GM13977 (cell line): ENCODE measurements around the gene ZBP1.

Experiments used
- DNase-seq: peaks from one replicate; pipeline ENCODE4 v3.0.0; 2012; ENCODE audit warnings: low spot score
- in situ Hi-C: fragments of 300-500 bp; cut with MboI; formaldehyde crosslinking; loops from one replicate; pipeline ENCODE4 v1.12.0; 2022; ENCODE audit warnings: low sequenced_read_pairs, low pct_unique_long_range_greater_than_20kb, mixed read lengths, inconsistent platforms; ENCODE audit not compliant: unreplicated experiment
- TF ChIP-seq, protein P1 (sequence below): IDR thresholded peaks from 2 replicates; pipeline ENCODE4 v1.5.1; 2012; ENCODE audit warnings: mild to moderate bottlenecking, control low read depth; ENCODE audit not compliant: insufficient read depth; ENCODE audit errors: extremely low read depth, missing control alignments

ZBP1 gene

DNA sequence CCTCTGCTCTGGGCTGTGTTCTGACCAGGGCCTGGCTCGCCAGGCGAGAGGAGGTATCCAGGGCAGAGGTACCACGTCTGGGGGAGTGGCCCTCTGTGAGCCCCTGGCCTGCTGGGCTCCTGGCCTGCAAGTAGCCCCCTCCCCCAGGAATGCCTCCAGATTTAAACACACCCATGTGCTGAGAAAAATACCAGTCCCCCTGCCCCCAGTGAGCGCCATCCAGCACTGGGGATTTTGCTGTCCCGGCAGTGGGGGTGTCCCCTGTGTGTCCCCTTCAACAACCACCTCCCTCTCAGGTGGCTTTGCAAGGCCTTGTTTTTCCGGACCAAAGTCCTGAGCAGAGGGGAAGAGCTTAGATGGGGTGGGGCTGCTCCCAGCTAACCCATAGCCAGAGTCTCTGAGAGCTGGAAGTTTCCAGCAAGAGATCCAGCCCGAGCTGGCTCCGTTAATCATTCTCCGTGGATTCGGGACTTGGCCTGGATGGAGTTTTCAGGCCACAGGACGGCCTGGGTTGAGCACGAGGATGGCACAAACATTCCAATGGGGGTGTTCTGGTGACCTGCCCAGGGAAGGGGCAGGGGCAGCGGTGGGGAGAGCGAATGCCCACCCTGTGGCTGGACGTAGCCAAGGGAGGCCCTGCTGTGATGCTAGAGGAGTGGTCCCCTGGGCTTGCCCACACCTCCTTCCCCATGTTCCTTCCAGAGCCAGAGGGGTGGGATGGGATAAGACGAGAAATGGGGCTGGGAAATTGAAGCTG is 30.3 kb downstream of the ZBP1 start:
- DNase-seq, result no peak
- in situ Hi-C loops, result loop anchor here (5.0 kb wide), 1 partner anchor 78 kb away; no protein-coding TSS in a partner anchor
- TF ChIP-seq, protein P1, sequence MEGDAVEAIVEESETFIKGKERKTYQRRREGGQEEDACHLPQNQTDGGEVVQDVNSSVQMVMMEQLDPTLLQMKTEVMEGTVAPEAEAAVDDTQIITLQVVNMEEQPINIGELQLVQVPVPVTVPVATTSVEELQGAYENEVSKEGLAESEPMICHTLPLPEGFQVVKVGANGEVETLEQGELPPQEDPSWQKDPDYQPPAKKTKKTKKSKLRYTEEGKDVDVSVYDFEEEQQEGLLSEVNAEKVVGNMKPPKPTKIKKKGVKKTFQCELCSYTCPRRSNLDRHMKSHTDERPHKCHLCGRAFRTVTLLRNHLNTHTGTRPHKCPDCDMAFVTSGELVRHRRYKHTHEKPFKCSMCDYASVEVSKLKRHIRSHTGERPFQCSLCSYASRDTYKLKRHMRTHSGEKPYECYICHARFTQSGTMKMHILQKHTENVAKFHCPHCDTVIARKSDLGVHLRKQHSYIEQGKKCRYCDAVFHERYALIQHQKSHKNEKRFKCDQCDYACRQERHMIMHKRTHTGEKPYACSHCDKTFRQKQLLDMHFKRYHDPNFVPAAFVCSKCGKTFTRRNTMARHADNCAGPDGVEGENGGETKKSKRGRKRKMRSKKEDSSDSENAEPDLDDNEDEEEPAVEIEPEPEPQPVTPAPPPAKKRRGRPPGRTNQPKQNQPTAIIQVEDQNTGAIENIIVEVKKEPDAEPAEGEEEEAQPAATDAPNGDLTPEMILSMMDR, result no peak

DNA sequence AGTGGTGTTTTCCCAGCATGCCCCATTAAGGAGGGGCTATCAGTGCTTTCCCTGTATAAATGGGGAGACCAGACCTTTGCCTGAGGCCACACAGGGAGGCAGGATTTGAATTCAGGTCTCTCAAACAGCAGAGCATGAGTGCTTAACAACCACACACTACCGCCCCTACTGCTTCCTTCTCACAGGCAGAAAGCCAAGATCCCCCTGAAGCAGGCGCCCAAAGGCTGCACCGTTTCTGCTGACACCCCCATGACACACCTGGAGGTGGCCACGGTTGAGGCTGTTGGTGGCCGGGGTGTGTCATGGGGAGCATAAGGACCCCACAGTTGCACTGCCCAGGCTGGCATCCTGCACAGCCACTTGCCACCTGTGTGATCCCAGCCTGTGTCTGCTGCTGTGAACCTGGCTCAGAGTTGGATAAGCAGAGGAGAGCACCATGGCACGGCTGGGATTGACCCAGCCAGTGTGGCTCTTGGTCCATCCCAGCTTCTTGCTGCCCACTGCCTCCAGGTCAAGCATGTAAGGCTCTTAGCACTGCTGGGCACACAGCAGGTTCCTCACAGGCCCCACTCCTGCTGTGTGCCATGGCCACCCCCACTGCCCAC is 31.0 kb downstream of the ZBP1 start:
- in situ Hi-C loops, result no loop called here

DNA sequence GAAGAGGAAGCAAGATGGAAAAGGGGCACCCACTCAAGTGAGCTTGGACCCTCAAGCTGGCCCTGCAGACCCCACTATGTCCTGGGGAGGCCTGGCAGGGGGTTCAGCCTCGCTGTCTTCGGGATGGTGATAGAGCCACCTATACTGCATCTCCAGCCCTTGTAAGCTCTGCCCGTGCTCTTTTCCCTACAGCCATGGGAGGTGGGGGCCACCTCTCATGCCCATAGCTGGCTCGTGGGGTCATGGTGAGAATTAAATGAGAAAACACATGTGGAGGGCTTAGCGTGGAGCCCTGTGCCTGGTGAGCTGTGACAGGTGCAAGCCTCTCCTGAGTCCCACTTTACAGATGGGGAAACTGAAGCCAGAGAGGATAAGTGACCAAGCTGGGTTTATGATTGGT is 31.6 kb downstream of the ZBP1 start:
- TF ChIP-seq, protein P1, result no peak
- in situ Hi-C loops, result no loop called here
- no peak for DNase-seq

More for the DNA sequence above, 31.0 kb downstream of the ZBP1 start:
- DNase-seq, result no peak
- TF ChIP-seq, protein P1, result no peak

DNA sequence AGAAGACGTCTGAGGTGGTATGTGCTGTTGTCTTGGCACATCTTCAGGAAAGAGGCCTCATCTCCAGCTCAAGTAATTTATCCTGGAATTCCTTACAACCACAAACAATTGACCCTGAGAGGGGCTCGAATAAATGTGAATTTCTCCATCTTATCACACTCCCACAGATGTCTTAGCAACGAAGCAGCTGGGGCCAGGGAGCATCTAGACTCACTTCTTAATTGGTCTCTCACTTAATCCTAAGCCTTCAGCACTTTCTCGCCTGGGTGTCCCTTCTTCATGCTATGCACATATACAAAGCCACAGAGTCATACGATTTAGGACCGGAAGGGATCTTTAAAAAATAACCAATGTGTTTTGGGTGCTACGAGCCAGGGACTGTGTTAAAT is 32.2 kb downstream of the ZBP1 start:
- in situ Hi-C loops, result no loop called here
- TF ChIP-seq, protein P1, result no peak
- no peak for DNase-seq

DNA sequence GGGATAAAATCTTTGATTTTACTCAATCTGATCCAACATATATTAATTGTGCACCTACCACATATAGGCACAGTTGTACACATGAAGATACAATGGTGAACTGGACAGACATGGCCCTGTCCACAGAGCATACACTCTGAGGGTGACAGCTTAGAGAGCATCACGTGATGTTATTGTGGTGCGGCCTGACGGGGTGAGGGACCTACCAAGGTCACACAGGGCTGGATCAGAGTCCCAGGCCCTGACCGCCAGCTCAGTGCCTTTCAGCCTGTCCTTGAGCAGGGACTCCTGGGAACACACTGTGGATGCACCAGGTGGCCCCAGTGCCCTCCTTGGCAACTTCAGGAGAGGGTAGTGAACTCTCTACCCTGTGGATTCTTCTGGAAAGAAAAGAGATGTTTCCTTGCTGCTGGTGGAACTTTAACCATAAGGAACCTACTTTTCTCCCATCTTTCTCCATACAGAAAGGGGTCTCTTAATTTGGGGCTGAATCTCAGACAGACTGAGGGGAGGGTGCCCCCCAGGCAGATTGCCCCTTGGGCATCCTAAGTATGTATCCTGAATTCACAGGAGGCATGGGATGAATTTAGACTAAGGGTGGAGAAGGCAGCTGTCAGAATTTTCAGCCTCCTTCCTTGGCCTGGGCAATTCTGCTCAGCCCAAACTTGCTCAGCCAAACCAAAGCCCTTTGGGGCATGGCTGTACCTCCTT is 32.8 kb downstream of the ZBP1 start:
- TF ChIP-seq, protein P1, result no peak
- DNase-seq, result no peak
- in situ Hi-C loops, result no loop called here

DNA sequence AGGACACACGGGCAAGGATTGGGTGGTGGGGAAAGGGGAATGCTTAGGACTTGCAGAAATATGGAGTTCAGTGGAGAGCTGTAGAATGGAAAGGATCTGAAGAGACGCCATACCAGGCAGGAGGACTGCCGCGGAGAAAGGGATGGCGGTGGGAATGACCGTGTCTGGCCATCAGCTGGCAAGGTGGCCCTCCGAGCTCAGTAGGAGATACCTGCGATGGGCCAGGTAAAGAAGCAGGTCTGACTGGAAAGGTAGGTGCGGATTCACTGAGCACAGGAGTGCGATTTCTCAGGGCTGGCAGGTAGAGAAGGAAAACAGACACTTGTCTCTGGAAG is 33.3 kb downstream of the ZBP1 start:
- no peak for DNase-seq
- in situ Hi-C loops, result no loop called here
- TF ChIP-seq, protein P1, result no peak
